Activated CD4-positive, alpha-beta T cell treated with anti-CD3 and anti-CD28 coated beads for 36 hours (primary cell): ENCODE data around the gene DENND4C. TPM values are rescaled to one million over a fixed set of nuclear protein-coding genes. Genes with fewer than 3 reads are reported as not detected.

ENCODE experiments used
- ATAC-seq: fragments of 200-7000 bp; cut with Tn5 transposase; one replicate; pipeline ENCODE4 v1.10.0; 2021; ENCODE audit warnings: mild to moderate bottlenecking, moderate library complexity
- CTCF ChIA-PET: fragments of 350-600 bp; sonication (Branson Sonifier 250); formaldehyde crosslinking; loops from one replicate; lab custom pipeline; 2021; ENCODE audit warnings: antibody characterized with exemption; lab: Charles Lee
- POLR2A ChIA-PET: fragments of 350-600 bp; sonication (Branson Sonifier 250); formaldehyde crosslinking; loops from one replicate; lab custom pipeline; 2021; ENCODE audit warnings: antibody characterized with exemption, inconsistent platforms; lab: Charles Lee
- DNase-seq: peaks from one replicate; pipeline ENCODE4 v3.0.0-alpha.2; 2020
- H3K27ac Mint-ChIP-seq: one replicate; pipeline ENCODE4 v1.8.0; 2021; ENCODE audit warnings: mixed read lengths
- H3K27me3 Mint-ChIP-seq: one replicate; pipeline ENCODE4 v1.8.0; 2021; ENCODE audit warnings: mixed read lengths
- H3K36me3 Mint-ChIP-seq: one replicate; pipeline ENCODE4 v1.8.0; 2021; ENCODE audit warnings: low read depth, mixed read lengths
- H3K4me1 Mint-ChIP-seq: one replicate; pipeline ENCODE4 v1.8.0; 2021; ENCODE audit warnings: mixed read lengths
- H3K4me3 Mint-ChIP-seq: one replicate; pipeline ENCODE4 v1.8.0; 2021; ENCODE audit warnings: mild to moderate bottlenecking, moderate library complexity, mixed read lengths
- H3K9me3 Mint-ChIP-seq: one replicate; pipeline ENCODE4 v1.8.0; 2021; ENCODE audit warnings: low read depth, mixed read lengths
- intact Hi-C, 2 experiments: fragments of 100-400 bp; cut with DNase I in 1 of 2; cut with micrococcal nuclease in 1 of 2; formaldehyde crosslinking; loops; one replicate each; pipeline versions ENCODE4 v1.14.2 to v1.15.1; 2022 to 2024; cut with DNase I, micrococcal nuclease
- total RNA-seq, 2 experiments: library from RNA; stranded (reverse); gene quantifications; one replicate each; pipeline ENCODE4 v1.2.3, GENCODE V29; 2021

The DENND4C gene
- total RNA-seq, 2 experiments from 2014 or later = 17.2 to 22.2 TPM

- H3K27me3 Mint-ChIP-seq = no peaks in the 10 kb centered on the region
Observed at GRCh38 chr9:19298436-19299000, 68.0 kb downstream of the DENND4C start.

GRCh38 chr9:19303216-19303615 lies 72.7 kb downstream of the DENND4C start:
- ChIA-PET CTCF (interaction anchor here (0.6 kb wide), 1 partner anchor 207 kb away, joined by 3 read pairs; no protein-coding TSS in a partner anchor), POLR2A (no interaction called here)
- Mint-ChIP-seq H3K9me3 (no peaks in the 10 kb centered on the region), H3K36me3 (peaks cover 5% of the 10 kb centered on the region), H3K4me1 (no peaks in the 10 kb centered on the region), H3K27me3 (no peaks in the 10 kb centered on the region), H3K4me3 (no peak overlapping the region), H3K27ac (no peak overlapping the region)
- DNase-seq (no peak), ATAC-seq (no peak)
- intact Hi-C loops = no loop called here

More at GRCh38 chr9:19298436-19299000, 68.0 kb downstream of the DENND4C start:
- DNase-seq = no peak
- no peak overlapping the region for H3K4me3 Mint-ChIP-seq
- H3K27ac Mint-ChIP-seq = no peak overlapping the region
- POLR2A ChIA-PET = no interaction called here
- H3K9me3 Mint-ChIP-seq = no peaks in the 10 kb centered on the region
- CTCF ChIA-PET = interaction anchor here (0.6 to 1.1 kb wide), 3 partner anchors 13 to 142 kb away, joined by 3 to 5 read pairs (median 3); no protein-coding TSS in a partner anchor
- no peak for ATAC-seq
- peaks cover 6% of the 10 kb centered on the region for H3K36me3 Mint-ChIP-seq
- peaks cover 5% of the 10 kb centered on the region for H3K4me1 Mint-ChIP-seq
- intact Hi-C loops = no loop called here

DNA sequence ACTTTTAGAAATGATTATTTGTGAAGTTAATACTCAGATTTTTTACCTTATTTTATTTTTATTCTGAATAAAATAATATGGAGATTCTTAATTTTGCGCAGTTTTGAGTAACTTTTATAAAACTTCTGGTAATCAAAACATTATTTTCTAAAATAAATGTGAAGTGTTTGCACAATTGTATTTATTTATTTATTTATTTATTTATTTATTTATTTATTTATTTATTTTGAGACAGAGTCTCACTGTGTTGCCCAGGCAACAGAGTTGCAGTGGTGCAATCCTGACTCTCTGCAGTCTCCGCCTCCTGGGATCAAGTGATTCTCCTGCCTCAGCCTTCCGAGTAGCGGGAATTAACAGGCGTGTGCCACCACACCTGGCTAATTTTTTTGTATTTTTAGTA lies 76.1 kb downstream of the DENND4C start:
- Mint-ChIP-seq H3K4me3 (no peak overlapping the region), H3K9me3 (no peaks in the 10 kb centered on the region), H3K27me3 (no peaks in the 10 kb centered on the region), H3K27ac (no peak overlapping the region), H3K36me3 (peaks cover 5% of the 10 kb centered on the region), H3K4me1 (no peaks in the 10 kb centered on the region)
- ATAC-seq (no peak), DNase-seq (no peak)
- intact Hi-C loops = no loop called here
- ChIA-PET CTCF (no interaction called here), POLR2A (no interaction called here)

GRCh38 chr9:19310246-19310645 lies 79.8 kb downstream of the DENND4C start:
- intact Hi-C loops = no loop called here

GRCh38 chr9:19313573-19313972 lies 83.1 kb downstream of the DENND4C start:
- Mint-ChIP-seq H3K9me3 (no peaks in the 10 kb centered on the region), H3K27ac (no peak overlapping the region), H3K36me3 (peaks cover 7% of the 10 kb centered on the region), H3K4me1 (no peaks in the 10 kb centered on the region), H3K4me3 (no peak overlapping the region), H3K27me3 (no peaks in the 10 kb centered on the region)
- CTCF ChIA-PET = interaction anchor here (1.4 kb wide), 1 partner anchor 151 kb away, joined by 3 read pairs; no protein-coding TSS in a partner anchor
- POLR2A ChIA-PET = no interaction called here
- intact Hi-C loops = no loop called here
- no peak for DNase-seq
- no peak for ATAC-seq

More at GRCh38 chr9:19310246-19310645, 79.8 kb downstream of the DENND4C start:
- ChIA-PET POLR2A (no interaction called here), CTCF (interaction anchor here (0.6 to 0.7 kb wide), 2 partner anchors 14 to 212 kb away, joined by 3 read pairs; no protein-coding TSS in a partner anchor)
- Mint-ChIP-seq H3K4me1 (no peaks in the 10 kb centered on the region), H3K9me3 (no peaks in the 10 kb centered on the region), H3K27ac (no peak overlapping the region), H3K36me3 (peaks cover 5% of the 10 kb centered on the region), H3K4me3 (no peak overlapping the region), H3K27me3 (no peaks in the 10 kb centered on the region)
- ATAC-seq (no peak), DNase-seq (no peak)

GRCh38 chr9:19320495-19320894 lies 90.0 kb downstream of the DENND4C start:
- Mint-ChIP-seq H3K36me3 (peaks cover 13% of the 10 kb centered on the region), H3K9me3 (no peaks in the 10 kb centered on the region), H3K4me1 (peaks cover 6% of the 10 kb centered on the region), H3K4me3 (no peak overlapping the region), H3K27me3 (no peaks in the 10 kb centered on the region), H3K27ac (no peak overlapping the region)
- POLR2A ChIA-PET = no interaction called here
- DNase-seq = no peak
- no peak for ATAC-seq
- CTCF ChIA-PET = no interaction called here
- intact Hi-C loops = no loop called here

DNA sequence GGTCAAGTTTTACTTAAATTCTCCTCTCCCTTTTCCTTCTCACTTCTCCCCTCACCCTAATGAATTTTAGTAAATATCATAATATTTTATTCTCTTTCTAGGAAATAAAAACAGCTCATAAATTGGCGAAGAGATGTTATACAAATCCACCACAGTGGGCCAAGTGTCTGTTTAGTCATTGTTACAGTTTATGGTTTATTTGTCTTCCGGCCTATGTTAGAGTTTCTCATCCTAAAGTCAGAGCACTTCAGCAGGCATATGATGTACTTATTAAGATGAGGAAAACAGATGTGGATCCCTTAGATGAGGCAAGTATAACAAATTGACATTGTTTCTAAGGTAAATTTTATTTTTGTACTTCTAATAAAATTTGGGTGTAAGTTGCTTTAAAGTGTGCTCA lies 101.4 kb downstream of the DENND4C start:
- Mint-ChIP-seq H3K9me3 (no peaks in the 10 kb centered on the region), H3K27ac (no peak overlapping the region), H3K36me3 (peaks cover 6% of the 10 kb centered on the region), H3K4me3 (no peak overlapping the region), H3K4me1 (no peaks in the 10 kb centered on the region), H3K27me3 (no peaks in the 10 kb centered on the region)
- intact Hi-C loops = no loop called here
- no peak for DNase-seq
- ChIA-PET CTCF (interaction anchor here (0.7 to 0.8 kb wide), 2 partner anchors 37 to 43 kb away, joined by 3 read pairs; no protein-coding TSS in a partner anchor), POLR2A (no interaction called here)
- ATAC-seq = no peak

DNA sequence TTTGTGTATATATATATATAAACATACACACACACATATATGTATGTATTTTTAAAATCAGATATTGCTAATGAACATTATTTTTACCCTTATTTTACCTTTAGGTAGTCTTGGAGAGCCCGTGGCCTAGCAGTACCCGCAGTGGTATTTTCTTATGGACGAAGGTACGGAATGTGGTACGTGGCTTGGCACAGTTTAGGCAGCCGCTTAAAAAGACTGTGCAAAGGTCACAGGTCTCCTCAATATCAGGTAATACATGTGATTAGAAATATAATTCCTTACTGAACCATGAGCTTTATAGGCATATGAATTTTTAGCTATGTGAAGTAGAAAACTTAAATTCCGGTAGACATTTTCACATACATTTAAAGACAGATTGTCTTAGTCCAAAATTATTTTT lies 105.7 kb downstream of the DENND4C start:
- H3K4me3 Mint-ChIP-seq = no peak overlapping the region
- CTCF ChIA-PET = no interaction called here
- intact Hi-C loops = no loop called here
- H3K27ac Mint-ChIP-seq = no peak overlapping the region
- H3K4me1 Mint-ChIP-seq = no peaks in the 10 kb centered on the region
- H3K9me3 Mint-ChIP-seq = no peaks in the 10 kb centered on the region
- DNase-seq = no peak
- ATAC-seq = no peak
- H3K36me3 Mint-ChIP-seq = peaks cover 6% of the 10 kb centered on the region
- no peaks in the 10 kb centered on the region for H3K27me3 Mint-ChIP-seq
- POLR2A ChIA-PET = no interaction called here

DNA sequence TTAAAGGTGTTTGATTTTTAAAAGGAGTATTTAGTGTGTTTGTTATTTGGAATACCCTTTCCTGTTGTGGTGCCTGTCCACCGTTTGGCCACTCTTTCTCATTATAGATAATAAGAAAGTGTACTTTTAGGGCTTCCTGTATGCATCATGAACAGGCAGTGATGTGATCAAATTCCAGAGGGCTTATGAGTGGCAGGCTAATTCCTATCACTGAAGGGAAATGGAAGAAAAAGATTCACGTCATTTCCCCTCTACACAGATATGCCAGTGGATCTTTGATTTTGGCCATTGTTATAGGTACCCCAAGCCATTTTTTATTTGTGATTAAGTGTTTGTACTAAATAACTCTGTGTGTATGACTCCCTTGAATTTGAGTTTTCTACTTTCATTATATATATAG lies 112.5 kb downstream of the DENND4C start:
- H3K4me1 Mint-ChIP-seq = no peaks in the 10 kb centered on the region
- ChIA-PET CTCF (no interaction called here), POLR2A (no interaction called here)
- H3K27ac Mint-ChIP-seq = no peak overlapping the region
- H3K27me3 Mint-ChIP-seq = no peaks in the 10 kb centered on the region
- intact Hi-C loops = no loop called here
- peaks cover 4% of the 10 kb centered on the region for H3K36me3 Mint-ChIP-seq
- DNase-seq (no peak), ATAC-seq (no peak)
- H3K4me3 Mint-ChIP-seq = no peak overlapping the region
- no peaks in the 10 kb centered on the region for H3K9me3 Mint-ChIP-seq

- ChIA-PET CTCF (interaction anchor here (0.7 to 1.1 kb wide), 2 partner anchors 106 to 125 kb away, joined by 3 read pairs; no protein-coding TSS in a partner anchor), POLR2A (no interaction called here)
- no peak for ATAC-seq
- peaks cover 10% of the 10 kb centered on the region for H3K36me3 Mint-ChIP-seq
- no peak for DNase-seq
- intact Hi-C loops = no loop called here
- H3K4me1 Mint-ChIP-seq = no peaks in the 10 kb centered on the region
- H3K9me3 Mint-ChIP-seq = no peaks in the 10 kb centered on the region
- H3K27ac Mint-ChIP-seq = no peak overlapping the region
- H3K4me3 Mint-ChIP-seq = no peak overlapping the region
- no peaks in the 10 kb centered on the region for H3K27me3 Mint-ChIP-seq
Observed at GRCh38 chr9:19358701-19359100, 128.2 kb downstream of the DENND4C start.

- Mint-ChIP-seq H3K4me1 (no peaks in the 10 kb centered on the region), H3K27ac (no peak overlapping the region), H3K4me3 (no peak overlapping the region), H3K27me3 (no peaks in the 10 kb centered on the region), H3K9me3 (no peaks in the 10 kb centered on the region), H3K36me3 (peaks cover 16% of the 10 kb centered on the region)
- intact Hi-C loops = no loop called here
- no peak for ATAC-seq
- DNase-seq = no peak
- ChIA-PET POLR2A (no interaction called here), CTCF (no interaction called here)
Observed at GRCh38 chr9:19369107-19369506, 138.6 kb downstream of the DENND4C start.

GRCh38 chr9:19371942-19372341 lies 141.4 kb downstream of the DENND4C start:
- ChIA-PET POLR2A (no interaction called here), CTCF (interaction anchor here (0.7 kb wide), 1 partner anchor 8 kb away, joined by 3 read pairs; the partner anchor contains the start of gene RPS6)
- H3K4me1 Mint-ChIP-seq = peaks cover 14% of the 10 kb centered on the region
- intact Hi-C loops = loop anchor here in 1 of 2 experiments (2.0 kb wide), 1 partner anchor 137 kb away; no protein-coding TSS in a partner anchor
- no peak overlapping the region for H3K4me3 Mint-ChIP-seq
- H3K9me3 Mint-ChIP-seq = no peaks in the 10 kb centered on the region
- peaks cover 35% of the 10 kb centered on the region for H3K36me3 Mint-ChIP-seq
- DNase-seq (no peak), ATAC-seq (no peak)
- H3K27me3 Mint-ChIP-seq = no peaks in the 10 kb centered on the region
- peak overlapping the region; percentile 31 for H3K27ac Mint-ChIP-seq
